Measurements from ENCODE around the gene PLA2G2F. TPM values are rescaled to one million over a fixed set of nuclear protein-coding genes. Genes with fewer than 3 reads are reported as not detected.

The PLA2G2F gene
- total RNA-seq, 1 experiment from 2014 or later = not detected

DNA sequence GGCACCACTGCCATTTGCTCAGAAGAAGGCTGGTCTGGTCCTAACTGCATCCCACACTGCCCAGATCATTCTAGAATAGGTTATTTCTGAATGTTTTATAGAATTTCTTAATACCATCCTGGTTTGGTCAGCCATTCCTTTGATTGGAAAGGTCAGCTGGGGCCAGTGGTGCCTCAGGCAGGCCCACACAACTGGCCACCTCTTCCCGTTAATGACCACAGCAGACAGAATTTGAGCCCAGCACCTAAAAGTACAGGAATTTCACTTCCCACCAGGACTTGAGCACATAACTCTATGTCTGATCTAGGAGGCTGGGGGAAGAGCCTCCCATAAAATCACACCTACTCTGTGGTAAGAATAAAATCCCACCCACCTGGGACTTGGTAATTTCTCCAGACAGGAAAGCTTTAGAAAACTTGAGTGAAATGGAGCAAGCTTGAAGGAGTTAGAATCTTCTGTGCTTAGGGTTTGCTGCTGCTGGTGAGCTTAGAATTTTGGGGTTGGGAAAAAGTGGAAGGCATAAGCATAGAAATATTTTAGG lies 53.8 kb downstream of the PLA2G2F start:
- Histone ChIP-seq H3K27me3 (replicated peaks; ENCODE audit: insufficient read depth, low read depth, low read length, poor library complexity) (peaks cover 59% of the 10 kb centered on the region), H3K27ac (ENCODE audit: low read depth, low read length, poor library complexity, severe bottlenecking) (no peak overlapping the region), H3K9me3 (ENCODE audit: low read depth, low read length, poor library complexity, severe bottlenecking) (no peaks in the 10 kb centered on the region), H3K36me3 (ENCODE audit: insufficient read depth, low read length, poor library complexity, severe bottlenecking) (no peaks in the 10 kb centered on the region), H3K4me1 (ENCODE audit: insufficient read depth, low read length, poor library complexity, severe bottlenecking) (peaks cover 5% of the 10 kb centered on the region), H3K4me3 (ENCODE audit: low read depth, low read length, poor library complexity, severe bottlenecking) (no peak overlapping the region)
- no peak for DNase-seq (ENCODE audit: low spot score)
- no peak for TF ChIP-seq EZH2 (IDR thresholded peaks at IDR 0.05; ENCODE audit: borderline replicate concordance, low read depth, low read length, poor library complexity, severe bottlenecking)
- no TSS peak for BruUV-seq (replicated peaks)
- intact Hi-C loops (cut with micrococcal nuclease; ENCODE audit: unreplicated experiment) = no loop called here
- ChIA-PET CTCF (no interaction called here), POLR2A (ENCODE audit: low non-redundant PET) (no interaction called here)

DNA sequence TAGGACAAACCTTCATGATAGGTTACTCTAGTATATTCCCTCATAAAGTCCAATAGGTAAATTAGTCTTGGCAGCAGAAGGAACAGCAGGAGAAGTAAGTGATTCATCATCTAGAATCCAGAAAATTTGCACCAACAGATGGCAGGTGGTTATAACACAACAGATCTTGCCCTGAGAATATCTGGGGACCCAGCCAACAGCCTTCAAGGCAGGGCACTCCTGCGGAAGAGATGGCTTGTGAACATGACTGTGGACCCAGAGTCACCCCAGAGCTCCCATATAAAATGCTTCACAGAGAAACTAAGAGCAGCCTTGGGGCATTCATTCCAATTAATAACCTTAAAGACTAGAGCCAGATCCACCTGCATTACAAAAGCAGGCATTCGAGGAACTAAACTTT lies 55.1 kb downstream of the PLA2G2F start:
- H3K4me1 ChIP-seq (ENCODE audit: insufficient read depth, low read length, poor library complexity, severe bottlenecking) = peaks cover 5% of the 10 kb centered on the region
- no TSS peak for BruUV-seq (replicated peaks)
- POLR2A ChIA-PET (ENCODE audit: low non-redundant PET) = no interaction called here
- H3K4me3 ChIP-seq (ENCODE audit: low read depth, low read length, poor library complexity, severe bottlenecking) = no peak overlapping the region
- no peak for DNase-seq (ENCODE audit: low spot score)
- no peaks in the 10 kb centered on the region for H3K9me3 ChIP-seq (ENCODE audit: low read depth, low read length, poor library complexity, severe bottlenecking)
- H3K36me3 ChIP-seq (ENCODE audit: insufficient read depth, low read length, poor library complexity, severe bottlenecking) = no peaks in the 10 kb centered on the region
- intact Hi-C loops (cut with micrococcal nuclease; ENCODE audit: unreplicated experiment) = no loop called here
- TF ChIP-seq, protein P1, sequence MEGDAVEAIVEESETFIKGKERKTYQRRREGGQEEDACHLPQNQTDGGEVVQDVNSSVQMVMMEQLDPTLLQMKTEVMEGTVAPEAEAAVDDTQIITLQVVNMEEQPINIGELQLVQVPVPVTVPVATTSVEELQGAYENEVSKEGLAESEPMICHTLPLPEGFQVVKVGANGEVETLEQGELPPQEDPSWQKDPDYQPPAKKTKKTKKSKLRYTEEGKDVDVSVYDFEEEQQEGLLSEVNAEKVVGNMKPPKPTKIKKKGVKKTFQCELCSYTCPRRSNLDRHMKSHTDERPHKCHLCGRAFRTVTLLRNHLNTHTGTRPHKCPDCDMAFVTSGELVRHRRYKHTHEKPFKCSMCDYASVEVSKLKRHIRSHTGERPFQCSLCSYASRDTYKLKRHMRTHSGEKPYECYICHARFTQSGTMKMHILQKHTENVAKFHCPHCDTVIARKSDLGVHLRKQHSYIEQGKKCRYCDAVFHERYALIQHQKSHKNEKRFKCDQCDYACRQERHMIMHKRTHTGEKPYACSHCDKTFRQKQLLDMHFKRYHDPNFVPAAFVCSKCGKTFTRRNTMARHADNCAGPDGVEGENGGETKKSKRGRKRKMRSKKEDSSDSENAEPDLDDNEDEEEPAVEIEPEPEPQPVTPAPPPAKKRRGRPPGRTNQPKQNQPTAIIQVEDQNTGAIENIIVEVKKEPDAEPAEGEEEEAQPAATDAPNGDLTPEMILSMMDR (conservative IDR thresholded peaks at IDR 0.05; ENCODE audit: low read depth, low read length) = no peak
- TF ChIP-seq EZH2 (IDR thresholded peaks at IDR 0.05; ENCODE audit: borderline replicate concordance, low read depth, low read length, poor library complexity, severe bottlenecking) = no peak
- no peak overlapping the region for H3K27ac ChIP-seq (ENCODE audit: low read depth, low read length, poor library complexity, severe bottlenecking)
- H3K27me3 ChIP-seq (replicated peaks; ENCODE audit: insufficient read depth, low read depth, low read length, poor library complexity) = peaks cover 54% of the 10 kb centered on the region
- CTCF ChIA-PET = no interaction called here

DNA sequence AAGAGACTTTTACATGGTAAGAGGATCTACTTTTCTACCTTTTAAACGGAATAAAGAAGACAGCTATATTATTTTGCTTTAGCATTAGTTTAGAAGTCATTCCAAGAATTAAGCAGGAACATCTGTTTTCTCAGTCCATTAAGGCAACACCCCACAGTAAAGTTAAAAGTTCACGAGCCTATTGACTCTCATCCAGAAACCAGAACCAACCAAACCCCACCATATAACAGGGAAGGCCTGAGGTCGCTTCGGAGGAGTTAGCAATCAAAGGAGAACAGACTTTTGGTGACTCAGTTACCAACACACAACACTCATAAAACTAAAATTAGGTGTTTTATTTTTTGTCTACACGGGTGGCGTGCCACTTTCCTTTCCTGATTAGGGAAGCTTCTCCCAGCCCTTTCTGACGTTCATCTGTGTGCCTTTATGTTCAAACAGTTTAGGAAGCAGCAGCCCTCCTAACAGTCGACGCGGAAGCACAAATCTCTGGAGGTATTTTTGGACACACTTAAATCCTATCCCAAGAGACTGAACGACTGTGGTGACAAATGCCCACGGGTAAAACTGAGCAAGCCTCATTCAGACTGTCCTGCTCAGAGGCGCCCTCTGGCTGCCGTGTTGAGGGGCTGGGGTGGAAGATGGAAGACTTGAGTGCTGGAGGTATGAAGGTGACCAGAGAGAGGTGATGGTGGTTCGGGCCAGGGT lies 55.8 kb downstream of the PLA2G2F start:
- Histone ChIP-seq H3K27ac (ENCODE audit: low read depth, low read length, poor library complexity, severe bottlenecking) (no peak overlapping the region), H3K36me3 (ENCODE audit: insufficient read depth, low read length, poor library complexity, severe bottlenecking) (no peaks in the 10 kb centered on the region), H3K27me3 (replicated peaks; ENCODE audit: insufficient read depth, low read depth, low read length, poor library complexity) (peaks cover 54% of the 10 kb centered on the region), H3K4me1 (ENCODE audit: insufficient read depth, low read length, poor library complexity, severe bottlenecking) (peaks cover 5% of the 10 kb centered on the region), H3K9me3 (ENCODE audit: low read depth, low read length, poor library complexity, severe bottlenecking) (no peaks in the 10 kb centered on the region), H3K4me3 (ENCODE audit: low read depth, low read length, poor library complexity, severe bottlenecking) (no peak overlapping the region)
- ChIA-PET POLR2A (ENCODE audit: low non-redundant PET) (no interaction called here), CTCF (interaction anchor here (0.6 to 1.4 kb wide), 3 partner anchors 11 to 277 kb away, joined by 3 to 4 read pairs (median 4); no protein-coding TSS in a partner anchor)
- intact Hi-C loops (cut with micrococcal nuclease; ENCODE audit: unreplicated experiment) = loop anchor here (1.0 to 5.0 kb wide), 2 partner anchors 223 to 277 kb away; no protein-coding TSS in a partner anchor
- peak; percentile 78 for DNase-seq (ENCODE audit: low spot score)
- TF ChIP-seq EZH2 (IDR thresholded peaks at IDR 0.05; ENCODE audit: borderline replicate concordance, low read depth, low read length, poor library complexity, severe bottlenecking) = no peak
- TF ChIP-seq, protein P1 (conservative IDR thresholded peaks at IDR 0.05; ENCODE audit: low read depth, low read length) = peak; percentile 97
- BruUV-seq (replicated peaks) = no TSS peak
